CD4-positive, alpha-beta memory T cell (primary cell): Measurements from ENCODE around the gene FUT8. TPM values are rescaled to one million over a fixed set of nuclear protein-coding genes. Genes with fewer than 3 reads are reported as not detected.
A peak's percentile ranks its signal among the peaks of the same experiment; 100 is the strongest.

Source experiments
- CTCF ChIA-PET: fragments of 350-600 bp; sonication (Branson Sonifier 250); formaldehyde crosslinking; loops from one replicate; lab custom pipeline; 2021; ENCODE audit warnings: inconsistent platforms; ENCODE audit not compliant: partially characterized antibody; lab: Charles Lee
- POLR2A ChIA-PET: fragments of 350-600 bp; sonication (Branson Sonifier 250); formaldehyde crosslinking; loops from one replicate; lab custom pipeline; 2021; ENCODE audit not compliant: partially characterized antibody; lab: Charles Lee
- DNase-seq, 5 donors: peaks; one replicate each; pipeline versions ENCODE4 v3.0.0 to v3.0.0-alpha.2; 2020 to 2022; ENCODE audit warnings: mixed read lengths in 1 of 5
- H3K27ac ChIP-seq: one replicate; pipeline ENCODE4 v1.7.0; 2013; ENCODE audit warnings: low read depth, low read length
- H3K27me3 ChIP-seq: 2 replicates; pipeline ENCODE4 v1.7.0; 2013; ENCODE audit warnings: mild to moderate bottlenecking, low read length, moderate library complexity; ENCODE audit not compliant: insufficient read depth
- H3K36me3 ChIP-seq: 2 replicates; pipeline ENCODE4 v1.7.0; 2013; ENCODE audit warnings: mild to moderate bottlenecking, low read length, moderate library complexity; ENCODE audit not compliant: insufficient read depth
- H3K4me1 ChIP-seq: 2 replicates; pipeline ENCODE4 v1.7.0; 2013; ENCODE audit warnings: mild to moderate bottlenecking, low read length, moderate library complexity; ENCODE audit not compliant: insufficient read depth
- H3K4me3 ChIP-seq, 2 donors: one replicate each; pipeline ENCODE4 v1.7.0; 2013; ENCODE audit warnings: low read length in 2 of 2, mild to moderate bottlenecking in 1 of 2
- H3K9me3 ChIP-seq, 2 donors: one replicate each; pipeline ENCODE4 v1.7.0; 2013; ENCODE audit warnings: low read length in 2 of 2, control low read depth in 1 of 2; ENCODE audit not compliant: control insufficient read depth in 1 of 2
- H3K27ac Mint-ChIP-seq, 7 donors: one replicate each; pipeline ENCODE4 v1.8.0; 2020 to 2021; ENCODE audit warnings: mixed read lengths in 7 of 7, mild to moderate bottlenecking in 6 of 7, inconsistent platforms in 3 of 7, moderate library complexity in 3 of 7
- H3K27me3 Mint-ChIP-seq, 2 donors: one replicate each; pipeline ENCODE4 v1.8.0; 2020 to 2021; ENCODE audit warnings: mixed read lengths in 2 of 2
- H3K36me3 Mint-ChIP-seq, 2 donors: one replicate each; pipeline ENCODE4 v1.8.0; 2020 to 2021; ENCODE audit warnings: mixed read lengths in 2 of 2, inconsistent platforms in 1 of 2, mild to moderate bottlenecking in 1 of 2
- H3K4me1 Mint-ChIP-seq, 4 donors: one replicate each; pipeline ENCODE4 v1.8.0; 2020 to 2021; ENCODE audit warnings: mixed read lengths in 4 of 4, mild to moderate bottlenecking in 1 of 4
- H3K4me3 Mint-ChIP-seq, 8 donors: one replicate each; pipeline ENCODE4 v1.8.0; 2020 to 2021; ENCODE audit warnings: mixed read lengths in 8 of 8, mild to moderate bottlenecking in 7 of 8, moderate library complexity in 6 of 8, inconsistent platforms in 3 of 8
- H3K9me3 Mint-ChIP-seq, 8 donors: one replicate each; pipeline ENCODE4 v1.8.0; 2020 to 2021; ENCODE audit warnings: mixed read lengths in 8 of 8, mild to moderate bottlenecking in 5 of 8, inconsistent platforms in 3 of 8, moderate library complexity in 1 of 8
- intact Hi-C: fragments of 100-400 bp; cut with micrococcal nuclease; formaldehyde crosslinking; loops from one replicate; pipeline ENCODE4 v1.15.1; 2023
- polyA plus RNA-seq, 2 donors: library from polyadenylated mRNA; unstranded; fragments of 300-500 nt; fragmentation: Illumina TruSeq; gene quantifications; one replicate each; pipeline ENCODE4 v1.2.3, GENCODE V29; 2021
- total RNA-seq, 2 experiments: library from RNA; stranded (reverse); gene quantifications; one replicate each; pipeline ENCODE4 v1.2.3, GENCODE V29; 2021

The FUT8 gene
- total and polyA plus RNA-seq, 4 experiments from 2014 or later: 10.6 to 51.0 (median 32.2) TPM

GRCh38 chr14:65414961-65415589 is 2.5 kb downstream of the FUT8 start:
- intact Hi-C loops: loop anchor here (1.0 to 10.0 kb wide), 8 partner anchors 190 to 1873 kb away; partner anchors contain the start of genes GPHN and PPP2R5E
- ChIA-PET CTCF (interaction anchor here (0.7 to 10.6 kb wide), 48 partner anchors 8 to 988 kb away, joined by 3 to 150 read pairs (median 4); partner anchors contain the start of gene FNTB), POLR2A (interaction anchor here (0.7 to 5.7 kb wide), 12 partner anchors 46 to 546 kb away, joined by 3 to 76 read pairs (median 4); no protein-coding TSS in a partner anchor)
- Mint-ChIP-seq H3K4me3 (peak overlapping the region in 6 of 8 donors; percentile 17 to 99 (median 92)), H3K36me3 (peaks cover 0 to 10% of the 10 kb centered on the region in 2 donors), H3K4me1 (peaks cover 34 to 56% (median 42%) of the 10 kb centered on the region in 4 donors), H3K9me3 (no peaks in the 10 kb centered on the region), H3K27ac (peak overlapping the region in 3 of 7 donors; percentile 30 to 89 (median 80)), H3K27me3 (no peaks in the 10 kb centered on the region)
- no peaks in the 10 kb centered on the region for H3K36me3 ChIP-seq
- H3K9me3 ChIP-seq: no peaks in the 10 kb centered on the region
- peak; percentile 28 to 45 (median 34) for DNase-seq
- no peak overlapping the region for H3K4me3 ChIP-seq
- H3K27ac ChIP-seq: no peak overlapping the region
- H3K4me1 ChIP-seq: peaks cover 43% of the 10 kb centered on the region
- H3K27me3 ChIP-seq: no peaks in the 10 kb centered on the region

- POLR2A ChIA-PET: interaction anchor here (0.7 to 5.7 kb wide), 10 partner anchors 46 to 545 kb away, joined by 3 to 76 read pairs (median 4); no protein-coding TSS in a partner anchor
- H3K36me3 ChIP-seq: no peaks in the 10 kb centered on the region
- no peak overlapping the region for H3K27ac ChIP-seq
- H3K36me3 Mint-ChIP-seq: peaks cover 0 to 10% of the 10 kb centered on the region in 2 donors
- H3K4me1 Mint-ChIP-seq: peaks cover 34 to 56% (median 42%) of the 10 kb centered on the region in 4 donors
- DNase-seq: no peak
- H3K4me3 Mint-ChIP-seq: no peak overlapping the region
- intact Hi-C loops: loop anchor here (1.0 to 10.0 kb wide), 5 partner anchors 189 to 655 kb away; no protein-coding TSS in a partner anchor
- no peaks in the 10 kb centered on the region for H3K9me3 ChIP-seq
- peaks cover 41% of the 10 kb centered on the region for H3K4me1 ChIP-seq
- no peaks in the 10 kb centered on the region for H3K9me3 Mint-ChIP-seq
- CTCF ChIA-PET: interaction anchor here (0.6 to 10.6 kb wide), 48 partner anchors 8 to 988 kb away, joined by 3 to 150 read pairs (median 4); partner anchors contain the start of gene FNTB
- H3K27ac Mint-ChIP-seq: no peak overlapping the region
- no peaks in the 10 kb centered on the region for H3K27me3 ChIP-seq
- no peaks in the 10 kb centered on the region for H3K27me3 Mint-ChIP-seq
- H3K4me3 ChIP-seq: no peak overlapping the region
These were observed 3.1 kb downstream of the FUT8 start for GRCh38 chr14:65415613-65416012.

- Mint-ChIP-seq H3K27ac (peak overlapping the region in 1 of 7 donors; percentile 38), H3K36me3 (peaks cover 3 to 11% of the 10 kb centered on the region in 2 donors)
These were observed 7.2 kb downstream of the FUT8 start for GRCh38 chr14:65419593-65420252.

GRCh38 chr14:65421201-65421981 is 8.9 kb downstream of the FUT8 start:
- H3K27me3 ChIP-seq: no peaks in the 10 kb centered on the region
- H3K9me3 Mint-ChIP-seq: no peaks in the 10 kb centered on the region
- H3K27me3 Mint-ChIP-seq: no peaks in the 10 kb centered on the region
- intact Hi-C loops: no loop called here
- H3K4me1 ChIP-seq: peaks cover 15% of the 10 kb centered on the region
- H3K36me3 ChIP-seq: no peaks in the 10 kb centered on the region
- ChIA-PET POLR2A (interaction anchor here (1.5 kb wide), 1 partner anchor 10 kb away, joined by 6 read pairs; no protein-coding TSS in a partner anchor), CTCF (no interaction called here)
- no peak overlapping the region for H3K27ac ChIP-seq
- H3K27ac Mint-ChIP-seq: peak overlapping the region in 3 of 7 donors; percentile 10 to 61 (median 19)
- peaks cover 30 to 56% (median 34%) of the 10 kb centered on the region in 4 donors for H3K4me1 Mint-ChIP-seq
- H3K4me3 Mint-ChIP-seq: no peak overlapping the region
- H3K36me3 Mint-ChIP-seq: peaks cover 5 to 14% of the 10 kb centered on the region in 2 donors
- no peak for DNase-seq
- no peaks in the 10 kb centered on the region for H3K9me3 ChIP-seq
- no peak overlapping the region for H3K4me3 ChIP-seq

More at GRCh38 chr14:65419593-65420252, 7.2 kb downstream of the FUT8 start:
- peak overlapping the region in 1 of 8 donors; percentile 31 for H3K4me3 Mint-ChIP-seq
- peaks cover 28 to 56% (median 33%) of the 10 kb centered on the region in 4 donors for H3K4me1 Mint-ChIP-seq
- no peaks in the 10 kb centered on the region for H3K36me3 ChIP-seq
- no peaks in the 10 kb centered on the region for H3K9me3 Mint-ChIP-seq
- peaks cover 26% of the 10 kb centered on the region for H3K4me1 ChIP-seq
- intact Hi-C loops: loop anchor here (5.0 to 10.0 kb wide), 2 partner anchors 185 to 313 kb away; no protein-coding TSS in a partner anchor
- DNase-seq: no peak
- H3K27ac ChIP-seq: no peak overlapping the region
- no peaks in the 10 kb centered on the region for H3K27me3 ChIP-seq
- ChIA-PET POLR2A (no interaction called here), CTCF (interaction anchor here (9.6 to 9.9 kb wide), 2 partner anchors 403 to 541 kb away, joined by 131 to 150 read pairs; no protein-coding TSS in a partner anchor)
- no peak overlapping the region for H3K4me3 ChIP-seq
- H3K9me3 ChIP-seq: no peaks in the 10 kb centered on the region
- H3K27me3 Mint-ChIP-seq: no peaks in the 10 kb centered on the region

GRCh38 chr14:65422088-65422834 is 9.7 kb downstream of the FUT8 start:
- DNase-seq: no peak
- CTCF ChIA-PET: no interaction called here
- Mint-ChIP-seq H3K36me3 (peaks cover 8 to 22% of the 10 kb centered on the region in 2 donors), H3K4me1 (peaks cover 33 to 60% (median 40%) of the 10 kb centered on the region in 4 donors), H3K9me3 (no peaks in the 10 kb centered on the region), H3K27me3 (no peaks in the 10 kb centered on the region), H3K27ac (no peak overlapping the region), H3K4me3 (no peak overlapping the region)
- Histone ChIP-seq H3K4me1 (peaks cover 11% of the 10 kb centered on the region), H3K36me3 (no peaks in the 10 kb centered on the region), H3K27ac (no peak overlapping the region), H3K9me3 (no peaks in the 10 kb centered on the region), H3K4me3 (no peak overlapping the region), H3K27me3 (no peaks in the 10 kb centered on the region)
- intact Hi-C loops: no loop called here
- POLR2A ChIA-PET: interaction anchor here (1.5 kb wide), 1 partner anchor 11 kb away, joined by 6 read pairs; no protein-coding TSS in a partner anchor

- no peaks in the 10 kb centered on the region for H3K27me3 Mint-ChIP-seq
- Histone ChIP-seq H3K27me3 (no peaks in the 10 kb centered on the region), H3K4me1 (peaks cover 17% of the 10 kb centered on the region), H3K9me3 (no peaks in the 10 kb centered on the region), H3K36me3 (no peaks in the 10 kb centered on the region), H3K4me3 (no peak overlapping the region), H3K27ac (no peak overlapping the region)
- H3K9me3 Mint-ChIP-seq: no peaks in the 10 kb centered on the region
- no peak overlapping the region for H3K27ac Mint-ChIP-seq
- H3K4me3 Mint-ChIP-seq: peak overlapping the region in 1 of 8 donors; percentile 18
- H3K36me3 Mint-ChIP-seq: peaks cover 10 to 27% of the 10 kb centered on the region in 2 donors
- DNase-seq: no peak
- peaks cover 39 to 67% (median 48%) of the 10 kb centered on the region in 4 donors for H3K4me1 Mint-ChIP-seq
- ChIA-PET POLR2A (no interaction called here), CTCF (interaction anchor here (1.5 kb wide), 1 partner anchor 9 kb away, joined by 3 read pairs; no protein-coding TSS in a partner anchor)
- intact Hi-C loops: no loop called here
These were observed 11.5 kb downstream of the FUT8 start for GRCh38 chr14:65423982-65424381.
